OCI-LY3 (cell line): ENCODE measurements around the gene NUCKS1.

Source experiments
- H2AFZ ChIP-seq: fragments of 200-600, 300-600 bp; shearing (Covaris generic); 2 replicates; pipeline ENCODE4 v1.6.0; 2014; ENCODE audit warnings: antibody characterized with exemption, low read depth, low read length
- H3K27ac ChIP-seq: fragments of 200-600, 300-600 bp; sonication (generic); 2 replicates; pipeline ENCODE4 v1.5.1; 2014; ENCODE audit warnings: mild to moderate bottlenecking, low read length, moderate library complexity, mixed read lengths
- H3K27me3 ChIP-seq: fragments of 200-600, 300-600 bp; sonication (generic); 2 replicates; pipeline ENCODE4 v1.6.1; 2014; ENCODE audit warnings: low read depth, low read length, mixed read lengths
- H3K36me3 ChIP-seq: fragments of 200-600, 300-600 bp; sonication (generic); replicated peaks from 2 replicates; pipeline ENCODE3; 2014; ENCODE audit warnings: low read depth, low read length, mixed read lengths
- H3K4me1 ChIP-seq: fragments of 300-600, 200-600 bp; sonication (generic); 2 replicates; pipeline ENCODE4 v1.6.1; 2014; ENCODE audit warnings: low read length, mixed read lengths
- H3K4me2 ChIP-seq: fragments of 200-600, 300-600 bp; sonication (generic); 2 replicates; pipeline ENCODE4 v1.6.1; 2014; ENCODE audit warnings: low read length, mixed read lengths
- H3K4me3 ChIP-seq: fragments of 300-600, 200-600 bp; sonication (generic); 2 replicates; pipeline ENCODE4 v1.5.1; 2014; ENCODE audit warnings: antibody characterized with exemption, mild to moderate bottlenecking, low read length, moderate library complexity
- H3K79me2 ChIP-seq: fragments of 300-600, 200-600 bp; shearing (Covaris generic); 2 replicates; pipeline ENCODE4 v1.6.1; 2014; ENCODE audit warnings: mild to moderate bottlenecking, low read length, mixed read lengths
- H3K9ac ChIP-seq: fragments of 300-600, 200-600 bp; shearing (Covaris generic); 2 replicates; pipeline ENCODE4 v1.6.0; 2014; ENCODE audit warnings: mild to moderate bottlenecking, low read length, moderate library complexity
- H3K9me3 ChIP-seq: fragments of 200-600, 300-600 bp; shearing (Covaris generic); 2 replicates; pipeline ENCODE4 v1.6.1; 2014; ENCODE audit warnings: low read length, mixed read lengths; ENCODE audit not compliant: insufficient read depth
- H4K20me1 ChIP-seq: fragments of 200-600, 300-600 bp; sonication (generic); 2 replicates; pipeline ENCODE4 v1.6.1; 2016; ENCODE audit warnings: low read length, mixed read lengths; ENCODE audit not compliant: insufficient read depth
- EZH2phosphoT487 ChIP-seq: fragments of 200-600 bp; shearing (Covaris generic); IDR thresholded peaks from 2 replicates; pipeline ENCODE4 v1.6.1; 2018; ENCODE audit warnings: antibody characterized with exemption, mixed run types, low read depth
- TF ChIP-seq, protein P1 (sequence below): fragments of 200-600, 300-600 bp; sonication (generic); IDR thresholded peaks from 2 replicates; pipeline ENCODE4 v1.5.1; 2014; ENCODE audit warnings: antibody characterized with exemption, low read length, low read depth

The NUCKS1 gene

GRCh38 chr1:205756552-205756951 is 6.6 kb upstream of the NUCKS1 start:
- H4K20me1 ChIP-seq: no peaks in the 10 kb centered on the region
- no peak for TF ChIP-seq EZH2phosphoT487
- TF ChIP-seq, protein P1, sequence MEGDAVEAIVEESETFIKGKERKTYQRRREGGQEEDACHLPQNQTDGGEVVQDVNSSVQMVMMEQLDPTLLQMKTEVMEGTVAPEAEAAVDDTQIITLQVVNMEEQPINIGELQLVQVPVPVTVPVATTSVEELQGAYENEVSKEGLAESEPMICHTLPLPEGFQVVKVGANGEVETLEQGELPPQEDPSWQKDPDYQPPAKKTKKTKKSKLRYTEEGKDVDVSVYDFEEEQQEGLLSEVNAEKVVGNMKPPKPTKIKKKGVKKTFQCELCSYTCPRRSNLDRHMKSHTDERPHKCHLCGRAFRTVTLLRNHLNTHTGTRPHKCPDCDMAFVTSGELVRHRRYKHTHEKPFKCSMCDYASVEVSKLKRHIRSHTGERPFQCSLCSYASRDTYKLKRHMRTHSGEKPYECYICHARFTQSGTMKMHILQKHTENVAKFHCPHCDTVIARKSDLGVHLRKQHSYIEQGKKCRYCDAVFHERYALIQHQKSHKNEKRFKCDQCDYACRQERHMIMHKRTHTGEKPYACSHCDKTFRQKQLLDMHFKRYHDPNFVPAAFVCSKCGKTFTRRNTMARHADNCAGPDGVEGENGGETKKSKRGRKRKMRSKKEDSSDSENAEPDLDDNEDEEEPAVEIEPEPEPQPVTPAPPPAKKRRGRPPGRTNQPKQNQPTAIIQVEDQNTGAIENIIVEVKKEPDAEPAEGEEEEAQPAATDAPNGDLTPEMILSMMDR: no peak
- H3K4me3 ChIP-seq: no peak overlapping the region
- H3K36me3 ChIP-seq: peaks cover 16% of the 10 kb centered on the region
- no peaks in the 10 kb centered on the region for H3K79me2 ChIP-seq
- no peak overlapping the region for H3K9ac ChIP-seq
- H3K27me3 ChIP-seq: no peaks in the 10 kb centered on the region
- no peaks in the 10 kb centered on the region for H3K9me3 ChIP-seq
- H3K27ac ChIP-seq: no peak overlapping the region
- no peak overlapping the region for H2AFZ ChIP-seq
- H3K4me2 ChIP-seq: no peak overlapping the region
- peaks cover 5% of the 10 kb centered on the region for H3K4me1 ChIP-seq

DNA sequence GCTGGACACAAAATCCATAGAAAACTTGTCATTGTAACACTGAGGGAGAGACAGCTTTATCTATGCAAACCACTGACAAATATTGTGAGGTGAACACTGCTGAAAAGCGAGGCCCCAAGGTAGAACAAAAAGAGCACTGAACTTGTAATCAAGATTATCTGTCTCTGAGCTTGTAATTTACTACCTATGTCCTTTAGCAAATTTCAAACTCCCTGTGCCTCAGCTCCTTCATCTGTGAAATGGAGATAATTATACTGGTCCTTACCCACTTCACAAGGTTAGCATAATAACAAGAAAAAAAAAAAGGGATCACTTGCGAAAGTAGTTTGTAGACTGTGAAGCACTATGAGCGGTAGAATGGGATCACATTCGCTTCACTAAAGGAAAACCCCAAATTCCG is 4.9 kb upstream of the NUCKS1 start:
- Histone ChIP-seq H3K79me2 (peaks cover 2% of the 10 kb centered on the region), H4K20me1 (no peaks in the 10 kb centered on the region), H3K27me3 (no peaks in the 10 kb centered on the region), H3K4me3 (no peak overlapping the region), H2AFZ (no peak overlapping the region), H3K9ac (no peak overlapping the region), H3K36me3 (peaks cover 8% of the 10 kb centered on the region), H3K9me3 (no peaks in the 10 kb centered on the region), H3K4me1 (peaks cover 10% of the 10 kb centered on the region), H3K4me2 (no peak overlapping the region), H3K27ac (no peak overlapping the region)
- TF ChIP-seq, protein P1: no peak
- no peak for TF ChIP-seq EZH2phosphoT487

- Histone ChIP-seq H3K27ac (peak overlapping the region; percentile 81), H3K4me1 (peaks cover 28% of the 10 kb centered on the region), H3K4me2 (peak overlapping the region; percentile 72), H3K9me3 (no peaks in the 10 kb centered on the region), H4K20me1 (peaks cover 30% of the 10 kb centered on the region), H2AFZ (peak overlapping the region; percentile 97), H3K79me2 (peaks cover 39% of the 10 kb centered on the region), H3K4me3 (peak overlapping the region; percentile 88), H3K9ac (peak overlapping the region; percentile 86; the same call in 1 of the 2 replicates), H3K36me3 (peaks cover 26% of the 10 kb centered on the region), H3K27me3 (no peaks in the 10 kb centered on the region)
- TF ChIP-seq, protein P1: no peak
- TF ChIP-seq EZH2phosphoT487: no peak
Observed at GRCh38 chr1:205751036-205751651, 1.2 kb upstream of the NUCKS1 start.

- TF ChIP-seq EZH2phosphoT487: no peak
- TF ChIP-seq, protein P1: no peak
- peak overlapping the region; percentile 90 for H3K4me2 ChIP-seq
- H3K79me2 ChIP-seq: peaks cover 56% of the 10 kb centered on the region
- peak overlapping the region; percentile 86 for H3K9ac ChIP-seq
- H2AFZ ChIP-seq: no peak overlapping the region
- H3K9me3 ChIP-seq: no peaks in the 10 kb centered on the region
- peaks cover 41% of the 10 kb centered on the region for H3K4me1 ChIP-seq
- peak overlapping the region; percentile 81 for H3K27ac ChIP-seq
- peaks cover 46% of the 10 kb centered on the region for H4K20me1 ChIP-seq
- H3K27me3 ChIP-seq: no peaks in the 10 kb centered on the region
- peak overlapping the region; percentile 88 for H3K4me3 ChIP-seq
- H3K36me3 ChIP-seq: peaks cover 35% of the 10 kb centered on the region
Observed at GRCh38 chr1:205749234-205750137, 496 bp downstream of the NUCKS1 start.
